Esophagus squamous epithelium (tissue), 5 donors: Measurements from ENCODE around the gene LPP. TPM values are rescaled to one million over a fixed set of nuclear protein-coding genes. Genes with fewer than 3 reads are reported as not detected.

Experiments used
- DNase-seq: peaks from one replicate; lab custom pipeline; 2025; lab: John Stamatoyannopoulos, UW
- H3K27ac ChIP-seq, 4 donors: fragments of 200-600 bp; sonication (generic); one replicate each; pipeline ENCODE4 v1.5.1; 2016 to 2019; ENCODE audit warnings: mild to moderate bottlenecking in 1 of 4
- H3K27me3 ChIP-seq, 4 donors: fragments of 200-600 bp; sonication (generic); 1 replicate in 3 of 4; 2 replicates in 1 of 4; pipeline versions ENCODE4 v1.5.1 to v1.6.0; 2017 to 2021; ENCODE audit warnings: antibody characterized with exemption in 1 of 4
- H3K36me3 ChIP-seq, 3 donors: fragments of 200-600 bp; sonication (generic); one replicate each; pipeline ENCODE4 v1.5.1; 2016 to 2019
- H3K4me1 ChIP-seq, 3 donors: fragments of 200-600 bp; sonication (generic); one replicate each; pipeline ENCODE4 v1.5.1; 2017 to 2019
- H3K4me3 ChIP-seq, 4 donors: fragments of 200-600 bp; sonication (generic); 1 replicate in 3 of 4; 2 replicates in 1 of 4; pipeline ENCODE4 v1.5.1; 2016 to 2019; ENCODE audit warnings: mild to moderate bottlenecking in 2 of 4, moderate library complexity in 1 of 4
- H3K9me3 ChIP-seq, 3 donors: fragments of 200-600 bp; sonication (generic); one replicate each; pipeline ENCODE4 v1.5.1; 2016 to 2019
- POLR2A ChIP-seq, 4 donors: fragments of 450-650 bp; IDR thresholded peaks; one replicate each; pipeline ENCODE4 v1.6.1; 2017; ENCODE audit warnings: antibody characterized with exemption in 4 of 4, mild to moderate bottlenecking in 4 of 4, moderate library complexity in 3 of 4
- WGBS, 2 donors: methylation state at CpG; one replicate each; pipeline ENCODE4 v1.1.5; 2018; 5-methylcytosine and 5-hydroxymethylcytosine counted together
- intact Hi-C: fragments of 100-400 bp; cut with DNase I; formaldehyde crosslinking; loops from one replicate; pipeline ENCODE4 v1.15.0; 2022
- total RNA-seq, 4 donors: library from RNA; depleted of rRNA; stranded (reverse); fragments of >200 nt; gene quantifications; one replicate each; pipeline ENCODE4 v1.1.0, GENCODE V29; 2016
- TF ChIP-seq, protein P1 (sequence below), 6 experiments: fragments of 450-650 bp in 4 of 6; fragments of 200-600 bp in 2 of 6; sonication (generic) in 2 of 6; IDR thresholded peaks; one replicate each; pipeline ENCODE4 v1.5.1; 2016 to 2019; ENCODE audit warnings: antibody characterized with exemption in 6 of 6, mild to moderate bottlenecking in 4 of 6, moderate library complexity in 4 of 6
- donor health status: DM: yes; HTN: yes; CAD: no.

The LPP gene
- total RNA-seq, 4 donors from 2014 or later: 41.4 to 369 (median 97.3) TPM

DNA sequence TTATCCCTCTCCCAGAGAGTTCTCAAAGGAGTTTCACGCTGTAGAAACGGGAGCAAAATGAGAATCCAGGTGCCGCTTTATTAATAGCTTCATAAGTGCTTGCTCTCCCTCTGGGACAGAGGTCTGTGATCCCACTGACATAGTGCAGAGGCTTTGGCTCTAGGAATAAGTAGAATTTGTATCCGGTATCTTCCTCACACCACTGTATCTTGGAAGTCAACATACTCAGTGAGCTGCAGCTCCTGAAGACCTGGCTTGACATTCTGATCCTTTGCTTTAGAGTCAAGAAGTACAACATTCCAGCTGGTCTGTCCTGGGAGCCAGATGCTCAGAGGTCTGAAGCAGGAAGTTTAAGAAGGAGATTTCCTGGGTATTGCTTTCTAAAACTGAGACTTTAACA lies 323.0 kb downstream of the LPP start:
- TF ChIP-seq, protein P1, sequence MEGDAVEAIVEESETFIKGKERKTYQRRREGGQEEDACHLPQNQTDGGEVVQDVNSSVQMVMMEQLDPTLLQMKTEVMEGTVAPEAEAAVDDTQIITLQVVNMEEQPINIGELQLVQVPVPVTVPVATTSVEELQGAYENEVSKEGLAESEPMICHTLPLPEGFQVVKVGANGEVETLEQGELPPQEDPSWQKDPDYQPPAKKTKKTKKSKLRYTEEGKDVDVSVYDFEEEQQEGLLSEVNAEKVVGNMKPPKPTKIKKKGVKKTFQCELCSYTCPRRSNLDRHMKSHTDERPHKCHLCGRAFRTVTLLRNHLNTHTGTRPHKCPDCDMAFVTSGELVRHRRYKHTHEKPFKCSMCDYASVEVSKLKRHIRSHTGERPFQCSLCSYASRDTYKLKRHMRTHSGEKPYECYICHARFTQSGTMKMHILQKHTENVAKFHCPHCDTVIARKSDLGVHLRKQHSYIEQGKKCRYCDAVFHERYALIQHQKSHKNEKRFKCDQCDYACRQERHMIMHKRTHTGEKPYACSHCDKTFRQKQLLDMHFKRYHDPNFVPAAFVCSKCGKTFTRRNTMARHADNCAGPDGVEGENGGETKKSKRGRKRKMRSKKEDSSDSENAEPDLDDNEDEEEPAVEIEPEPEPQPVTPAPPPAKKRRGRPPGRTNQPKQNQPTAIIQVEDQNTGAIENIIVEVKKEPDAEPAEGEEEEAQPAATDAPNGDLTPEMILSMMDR (IDR thresholded peaks at IDR 0.05): no peak
- no peak for TF ChIP-seq POLR2A (IDR thresholded peaks at IDR 0.05)
- no peak overlapping the region for H3K27ac ChIP-seq
- peaks cover 0 to 25% (median 8%) of the 10 kb centered on the region in 3 donors for H3K4me1 ChIP-seq
- H3K4me3 ChIP-seq: no peak overlapping the region
- no peaks in the 10 kb centered on the region for H3K36me3 ChIP-seq
- H3K27me3 ChIP-seq: no peaks in the 10 kb centered on the region
- intact Hi-C loops: no loop called here
- DNase-seq: no peak
- no peaks in the 10 kb centered on the region for H3K9me3 ChIP-seq
- 73 to 87% methylated on average over 4 of the region's 4 CpGs for WGBS, 2 donors

DNA sequence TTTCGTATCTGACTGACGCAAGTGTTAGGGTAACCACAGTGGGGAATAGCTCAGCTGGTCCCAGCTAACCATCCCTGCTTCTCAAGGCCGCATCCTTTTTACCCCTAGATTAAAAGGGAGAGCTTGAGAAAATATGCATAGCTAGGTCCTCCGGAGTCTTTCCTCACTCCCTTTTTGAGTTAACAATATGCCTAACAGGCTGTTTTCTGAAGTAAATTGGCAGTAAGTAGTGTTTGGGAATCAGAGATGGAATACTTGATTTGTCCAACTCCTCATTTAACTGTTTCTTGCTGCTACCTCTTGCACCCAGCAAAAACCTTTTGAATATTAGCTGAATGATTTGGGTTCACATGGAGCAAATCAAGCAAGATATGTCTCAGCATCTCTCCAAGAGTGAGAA lies 326.1 kb downstream of the LPP start:
- peaks cover 0 to 16% (median 3%) of the 10 kb centered on the region in 3 donors for H3K4me1 ChIP-seq
- intact Hi-C loops: no loop called here
- H3K27me3 ChIP-seq: no peaks in the 10 kb centered on the region
- no peak for DNase-seq
- no peaks in the 10 kb centered on the region for H3K9me3 ChIP-seq
- H3K4me3 ChIP-seq: no peak overlapping the region
- no peak overlapping the region for H3K27ac ChIP-seq
- peaks cover 1 to 6% (median 3%) of the 10 kb centered on the region in 3 donors for H3K36me3 ChIP-seq
- TF ChIP-seq, protein P1 (IDR thresholded peaks at IDR 0.05): no peak
- TF ChIP-seq POLR2A (IDR thresholded peaks at IDR 0.05): no peak
- WGBS, 2 donors: 85 to 93% methylated on average over 4 of the region's 4 CpGs

DNA sequence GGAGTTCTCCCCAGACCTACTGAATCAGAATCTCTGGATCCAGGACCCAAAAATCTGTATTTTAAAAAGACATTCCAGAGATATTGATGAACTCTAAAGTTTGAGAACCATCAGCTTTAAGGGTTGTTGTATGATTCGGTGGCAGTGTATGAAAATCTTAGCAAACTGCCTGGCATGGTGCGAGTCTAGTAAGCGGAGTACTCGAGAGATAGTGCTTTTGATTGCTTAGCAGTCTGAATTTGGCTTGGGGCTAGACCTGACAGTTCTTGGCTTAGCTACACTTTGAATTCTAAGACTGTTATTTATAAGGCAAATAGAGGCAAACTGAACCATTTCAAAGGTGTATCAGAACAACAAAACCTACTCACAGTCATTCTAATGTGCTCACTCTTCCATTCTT lies 329.0 kb downstream of the LPP start:
- Histone ChIP-seq H3K4me1 (peaks cover 0 to 11% (median 1%) of the 10 kb centered on the region in 3 donors), H3K27ac (no peak overlapping the region), H3K9me3 (no peaks in the 10 kb centered on the region), H3K4me3 (no peak overlapping the region), H3K36me3 (peaks cover 3 to 19% (median 4%) of the 10 kb centered on the region in 3 donors), H3K27me3 (no peaks in the 10 kb centered on the region)
- WGBS, 2 donors: 60 to 63% methylated on average over 4 of the region's 4 CpGs
- TF ChIP-seq, protein P1 (IDR thresholded peaks at IDR 0.05): no peak
- no peak for TF ChIP-seq POLR2A (IDR thresholded peaks at IDR 0.05)
- intact Hi-C loops: no loop called here
- DNase-seq: no peak

DNA sequence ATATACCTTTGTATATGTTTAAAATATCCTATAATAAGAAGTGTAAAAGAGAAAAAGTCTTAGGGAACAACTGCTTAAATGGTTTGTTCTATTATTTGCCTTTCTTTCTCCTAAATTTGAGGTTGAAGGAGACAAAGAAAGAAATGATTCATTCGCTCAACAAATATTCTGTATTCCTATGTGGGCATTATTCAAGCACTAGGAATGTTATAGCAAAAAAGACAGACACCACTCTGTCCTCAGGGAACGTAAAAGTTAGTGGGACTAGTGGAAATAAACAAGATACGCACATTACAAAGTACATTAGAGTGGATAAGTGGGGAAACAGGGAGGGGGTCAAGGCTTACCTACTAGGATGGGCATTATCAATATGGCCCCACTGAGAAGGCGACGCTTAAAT lies 332.2 kb downstream of the LPP start:
- Histone ChIP-seq H3K36me3 (peaks cover 3 to 29% (median 4%) of the 10 kb centered on the region in 3 donors), H3K4me3 (no peak overlapping the region), H3K27ac (no peak overlapping the region), H3K4me1 (peaks cover 0 to 15% (median 0%) of the 10 kb centered on the region in 3 donors), H3K9me3 (no peaks in the 10 kb centered on the region), H3K27me3 (no peaks in the 10 kb centered on the region)
- WGBS, 2 donors: 90 to 95% methylated on average over 5 of the region's 5 CpGs
- intact Hi-C loops: no loop called here
- no peak for DNase-seq
- TF ChIP-seq POLR2A (IDR thresholded peaks at IDR 0.05): no peak
- TF ChIP-seq, protein P1 (IDR thresholded peaks at IDR 0.05): no peak

DNA sequence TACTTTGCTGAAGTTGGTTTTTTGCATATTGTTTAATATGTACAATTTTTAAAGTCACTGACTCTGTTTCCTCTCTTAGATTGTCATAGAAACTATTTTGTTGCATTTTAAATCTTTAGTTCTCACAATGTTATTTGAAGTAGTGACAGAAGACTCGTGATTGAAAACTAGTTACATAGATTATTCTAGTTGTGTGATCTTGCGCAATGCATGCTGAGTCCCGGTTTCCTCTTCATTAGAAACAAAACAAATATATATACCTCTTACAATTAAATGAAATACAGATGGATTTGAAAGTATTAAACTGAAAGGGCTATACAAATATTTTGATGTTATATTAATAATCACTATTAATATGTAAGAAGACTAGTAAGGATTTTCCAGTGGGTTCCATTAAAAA lies 333.0 kb downstream of the LPP start:
- Histone ChIP-seq H3K9me3 (no peaks in the 10 kb centered on the region), H3K4me3 (no peak overlapping the region), H3K27ac (no peak overlapping the region), H3K4me1 (peaks cover 0 to 15% (median 0%) of the 10 kb centered on the region in 3 donors), H3K27me3 (no peaks in the 10 kb centered on the region), H3K36me3 (peaks cover 3 to 29% (median 4%) of the 10 kb centered on the region in 3 donors)
- TF ChIP-seq POLR2A (IDR thresholded peaks at IDR 0.05): no peak
- TF ChIP-seq, protein P1 (IDR thresholded peaks at IDR 0.05): no peak
- intact Hi-C loops: no loop called here
- no peak for DNase-seq
- 74 to 77% methylated on average over 3 of the region's 3 CpGs for WGBS, 2 donors
